ENCODE measurements around the gene ST3GAL5.

ST3GAL5 gene

DNA sequence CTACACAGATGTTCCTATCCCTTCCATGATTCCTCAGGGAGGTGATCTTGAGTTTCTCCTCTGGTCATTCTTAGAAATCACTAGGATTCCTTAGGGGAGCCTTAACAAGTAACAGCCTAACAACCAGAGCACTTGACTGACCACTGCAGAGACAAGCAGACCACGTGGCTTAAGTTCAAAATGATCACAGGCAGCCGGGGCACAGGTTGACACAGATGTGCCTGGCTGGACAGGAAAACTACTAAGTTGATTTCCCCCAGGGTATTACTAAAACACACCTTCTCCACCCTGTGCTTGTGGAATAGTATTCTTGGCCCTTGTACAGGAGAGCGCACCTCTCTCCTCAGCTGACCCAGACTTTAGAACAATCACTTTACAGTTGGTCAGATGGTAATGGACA is 29.9 kb downstream of the ST3GAL5 start:
- peaks cover 5% of the 10 kb centered on the region for H3K27me3 Mint-ChIP-seq (ENCODE audit: low read depth, poor library complexity)
- H3K36me3 Mint-ChIP-seq (ENCODE audit: low read depth) = peaks cover 8% of the 10 kb centered on the region
- no peak overlapping the region for H3K27ac Mint-ChIP-seq
- no peaks in the 10 kb centered on the region for H3K9me3 Mint-ChIP-seq
- H3K4me3 Mint-ChIP-seq = no peak overlapping the region
- H3K4me1 Mint-ChIP-seq = peaks cover 9% of the 10 kb centered on the region
- TF ChIP-seq, protein P1, sequence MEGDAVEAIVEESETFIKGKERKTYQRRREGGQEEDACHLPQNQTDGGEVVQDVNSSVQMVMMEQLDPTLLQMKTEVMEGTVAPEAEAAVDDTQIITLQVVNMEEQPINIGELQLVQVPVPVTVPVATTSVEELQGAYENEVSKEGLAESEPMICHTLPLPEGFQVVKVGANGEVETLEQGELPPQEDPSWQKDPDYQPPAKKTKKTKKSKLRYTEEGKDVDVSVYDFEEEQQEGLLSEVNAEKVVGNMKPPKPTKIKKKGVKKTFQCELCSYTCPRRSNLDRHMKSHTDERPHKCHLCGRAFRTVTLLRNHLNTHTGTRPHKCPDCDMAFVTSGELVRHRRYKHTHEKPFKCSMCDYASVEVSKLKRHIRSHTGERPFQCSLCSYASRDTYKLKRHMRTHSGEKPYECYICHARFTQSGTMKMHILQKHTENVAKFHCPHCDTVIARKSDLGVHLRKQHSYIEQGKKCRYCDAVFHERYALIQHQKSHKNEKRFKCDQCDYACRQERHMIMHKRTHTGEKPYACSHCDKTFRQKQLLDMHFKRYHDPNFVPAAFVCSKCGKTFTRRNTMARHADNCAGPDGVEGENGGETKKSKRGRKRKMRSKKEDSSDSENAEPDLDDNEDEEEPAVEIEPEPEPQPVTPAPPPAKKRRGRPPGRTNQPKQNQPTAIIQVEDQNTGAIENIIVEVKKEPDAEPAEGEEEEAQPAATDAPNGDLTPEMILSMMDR (IDR thresholded peaks at IDR 0.05) = no peak
- no peak for DNase-seq

DNA sequence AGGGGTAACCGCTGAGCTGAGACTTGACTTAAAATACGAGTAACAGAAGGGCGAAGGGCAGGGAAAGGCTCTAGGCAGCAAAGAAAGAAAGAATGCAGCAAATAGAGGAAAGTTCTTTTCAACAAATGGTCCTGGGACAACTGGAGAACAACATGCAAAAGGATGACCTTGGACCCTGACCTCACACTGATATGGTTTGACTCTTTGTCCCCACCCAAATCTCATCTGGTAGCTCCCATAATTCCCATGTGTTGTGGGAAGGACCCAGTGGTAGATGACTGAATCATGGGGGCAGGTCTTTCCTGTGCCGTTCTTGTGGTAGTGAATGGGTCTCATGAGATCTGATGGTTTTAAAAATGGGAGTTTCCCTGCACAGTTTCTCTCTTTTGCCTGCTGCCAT is 33.9 kb downstream of the ST3GAL5 start:
- Mint-ChIP-seq H3K9me3 (no peaks in the 10 kb centered on the region), H3K4me3 (no peak overlapping the region), H3K4me1 (peaks cover 9% of the 10 kb centered on the region), H3K36me3 (ENCODE audit: low read depth) (peaks cover 8% of the 10 kb centered on the region), H3K27ac (no peak overlapping the region), H3K27me3 (ENCODE audit: low read depth, poor library complexity) (peaks cover 3% of the 10 kb centered on the region)
- no peak for DNase-seq
- TF ChIP-seq, protein P1 (IDR thresholded peaks at IDR 0.05) = no peak

DNA sequence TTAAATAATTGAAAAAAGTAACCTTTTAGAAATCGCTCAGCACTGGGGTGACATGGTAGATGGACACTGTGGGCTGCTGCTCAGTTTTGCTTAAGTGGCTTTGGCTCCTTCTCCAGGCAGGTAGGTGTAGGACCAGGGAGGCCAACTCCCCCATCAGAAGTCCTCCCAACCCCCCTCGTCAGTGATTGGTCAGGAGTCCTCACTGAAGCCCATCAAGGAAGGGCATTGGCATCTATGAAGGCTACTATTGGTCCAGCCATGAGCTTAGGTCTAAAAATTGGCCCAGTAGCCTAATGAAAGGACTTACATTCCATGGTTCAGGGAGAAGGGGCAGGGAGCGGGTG is 34.7 kb downstream of the ST3GAL5 start:
- Mint-ChIP-seq H3K4me1 (peaks cover 9% of the 10 kb centered on the region), H3K4me3 (no peak overlapping the region), H3K36me3 (ENCODE audit: low read depth) (peaks cover 8% of the 10 kb centered on the region), H3K27ac (no peak overlapping the region), H3K27me3 (ENCODE audit: low read depth, poor library complexity) (peaks cover 3% of the 10 kb centered on the region), H3K9me3 (no peaks in the 10 kb centered on the region)
- TF ChIP-seq, protein P1 (IDR thresholded peaks at IDR 0.05) = no peak
- no peak for DNase-seq

DNA sequence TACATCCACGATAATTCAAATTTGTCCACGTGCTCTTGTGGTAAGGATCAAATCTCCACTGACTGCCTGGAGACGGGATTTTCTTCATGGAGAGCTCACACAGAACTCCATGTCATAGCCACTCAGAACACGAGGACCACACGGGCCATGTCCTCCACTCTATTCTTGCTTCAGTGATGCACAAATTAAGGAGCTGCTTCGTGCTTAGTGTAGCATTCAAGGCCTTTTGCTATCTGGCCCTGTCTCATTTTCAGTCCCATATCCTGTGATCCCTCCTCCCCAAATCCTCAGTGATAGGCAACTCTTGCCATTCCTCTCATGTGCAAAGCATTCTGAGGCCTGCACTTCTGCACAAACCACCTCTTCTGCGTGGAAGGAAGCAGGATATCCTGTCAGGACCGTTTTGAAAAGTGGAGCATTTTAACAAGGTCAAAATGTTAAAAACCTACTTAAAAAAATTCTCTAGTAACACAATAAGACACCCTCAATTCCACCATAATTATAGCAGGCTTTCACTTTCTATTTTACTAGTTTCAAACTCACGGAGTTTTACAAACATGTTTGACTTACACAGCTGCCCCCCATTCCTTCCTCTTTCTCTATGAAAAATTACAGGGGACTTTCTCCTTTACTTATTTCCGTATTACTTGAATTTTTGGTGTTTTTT is 35.2 kb downstream of the ST3GAL5 start:
- Mint-ChIP-seq H3K4me3 (no peak overlapping the region), H3K27me3 (ENCODE audit: low read depth, poor library complexity) (peaks cover 3% of the 10 kb centered on the region), H3K4me1 (peaks cover 9% of the 10 kb centered on the region), H3K27ac (no peak overlapping the region), H3K36me3 (ENCODE audit: low read depth) (peaks cover 8% of the 10 kb centered on the region), H3K9me3 (no peaks in the 10 kb centered on the region)
- DNase-seq = no peak
- TF ChIP-seq, protein P1 (IDR thresholded peaks at IDR 0.05) = no peak

DNA sequence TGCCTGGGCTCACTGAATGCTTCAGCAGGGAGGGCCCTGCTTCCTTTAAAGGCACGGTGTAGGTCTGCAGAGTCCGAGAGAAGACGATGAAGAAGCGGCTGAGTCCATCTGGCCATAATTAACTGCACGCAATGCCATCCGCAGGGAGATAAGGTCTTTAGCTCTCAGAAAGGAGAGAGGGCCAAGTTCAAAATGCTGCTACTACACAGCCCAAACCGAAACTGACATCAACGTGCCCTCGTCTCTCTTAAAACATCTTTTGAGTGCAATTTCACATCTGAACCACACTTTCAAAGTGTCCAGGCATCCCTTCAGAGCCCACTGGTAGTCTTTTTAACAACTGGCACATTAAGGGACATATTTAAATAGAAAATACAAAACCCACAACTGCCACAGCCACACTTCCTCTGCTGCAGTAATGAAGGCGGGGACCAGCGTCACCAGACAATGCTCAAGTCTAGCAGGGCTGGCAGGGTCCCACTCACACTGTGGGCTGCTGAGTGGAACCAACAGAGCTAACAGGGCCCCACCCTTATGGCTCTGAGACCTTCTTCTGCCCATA is 35.8 kb downstream of the ST3GAL5 start:
- H3K27ac Mint-ChIP-seq = peak overlapping the region; percentile 12
- peaks cover 8% of the 10 kb centered on the region for H3K36me3 Mint-ChIP-seq (ENCODE audit: low read depth)
- H3K9me3 Mint-ChIP-seq = no peaks in the 10 kb centered on the region
- DNase-seq = no peak
- H3K4me3 Mint-ChIP-seq = no peak overlapping the region
- H3K27me3 Mint-ChIP-seq (ENCODE audit: low read depth, poor library complexity) = peaks cover 3% of the 10 kb centered on the region
- H3K4me1 Mint-ChIP-seq = peaks cover 15% of the 10 kb centered on the region
- TF ChIP-seq, protein P1 (IDR thresholded peaks at IDR 0.05) = no peak
